H1 (cell line): ENCODE results near the gene CLCF1. TPM values are rescaled to one million over a fixed set of nuclear protein-coding genes. Genes with fewer than 3 reads are reported as not detected.

Source experiments
- CTCF ChIA-PET: fragments of 300-600 bp; sonication (Branson Sonifier 250); formaldehyde crosslinking; loops from one replicate; lab custom pipeline; 2021; ENCODE audit not compliant: partially characterized antibody; lab: Charles Lee
- POLR2A ChIA-PET: fragments of 300-600 bp; sonication (Branson Sonifier 250); formaldehyde crosslinking; loops from one replicate; lab custom pipeline; 2021; ENCODE audit warnings: inconsistent platforms; ENCODE audit not compliant: partially characterized antibody; lab: Charles Lee
- DNase-seq, 2 experiments: peaks; one replicate each; pipeline versions ENCODE4 v3.0.0 to v3.0.0-alpha.2; 2010 to 2022; ENCODE audit warnings: low spot score in 2 of 2, low read depth in 1 of 2, mixed read lengths in 1 of 2
- FAIRE-seq: peaks from 2 replicates; lab custom pipeline; 2011; peaks lifted over from hg19 to GRCh38; lab: Jason Lieb, UNC
- H2AFZ ChIP-seq: 2 replicates; pipeline ENCODE4 v1.8.1; 2012; ENCODE audit warnings: low read length, inconsistent platforms
- H2AK5ac ChIP-seq: 2 replicates; pipeline ENCODE4 v1.6.1; 2013; ENCODE audit warnings: low read depth, low read length
- H2BK120ac ChIP-seq: replicated peaks from 2 replicates; pipeline ENCODE3; 2013; ENCODE audit warnings: low read depth, low read length, inconsistent platforms
- H2BK12ac ChIP-seq: 2 replicates; pipeline ENCODE4 v1.6.1; 2013; ENCODE audit warnings: low read depth, low read length
- H2BK15ac ChIP-seq: 2 replicates; pipeline ENCODE4 v1.6.1; 2013; ENCODE audit warnings: low read length
- H2BK20ac ChIP-seq: 2 replicates; pipeline ENCODE4 v1.6.1; 2013; ENCODE audit warnings: low read length
- H2BK5ac ChIP-seq: 2 replicates; pipeline ENCODE4 v1.6.1; 2013; ENCODE audit warnings: low read depth, low read length
- H3K14ac ChIP-seq: 2 replicates; pipeline ENCODE4 v1.6.1; 2013; ENCODE audit warnings: inconsistent platforms; ENCODE audit not compliant: insufficient read length
- H3K18ac ChIP-seq: 2 replicates; pipeline ENCODE4 v1.6.1; 2013; ENCODE audit warnings: low read length; ENCODE audit errors: extremely low read depth
- H3K23ac ChIP-seq: 2 replicates; pipeline ENCODE4 v1.6.1; 2013; ENCODE audit warnings: inconsistent platforms; ENCODE audit not compliant: insufficient read length
- H3K23me2 ChIP-seq: 2 replicates; pipeline ENCODE4 v1.6.1; 2013; ENCODE audit warnings: low read depth, low read length
- H3K27ac ChIP-seq: 2 replicates; pipeline ENCODE4 v1.6.1; 2011; ENCODE audit warnings: low read depth, low read length, inconsistent platforms
- H3K27me3 ChIP-seq, 4 experiments: replicated peaks in 1 of 4; 1 replicate in 1 of 4; 2 replicates in 3 of 4; pipeline versions ENCODE4 v1.6.1 to v1.8.1; 2011 to 2013; ENCODE audit warnings: low read length in 3 of 4, mild to moderate bottlenecking in 3 of 4, inconsistent platforms in 2 of 4, mixed read lengths in 2 of 4, moderate library complexity in 1 of 4; ENCODE audit not compliant: control insufficient read depth in 3 of 4, insufficient read depth in 3 of 4; ENCODE audit errors: extremely low read depth in 1 of 4
- H3K36me3 ChIP-seq, 4 experiments: 2 replicates each; pipeline versions ENCODE4 v1.6.1 to v1.8.1; 2011 to 2013; ENCODE audit warnings: mild to moderate bottlenecking in 4 of 4, low read length in 3 of 4, moderate library complexity in 2 of 4, control low read depth in 1 of 4, inconsistent platforms in 1 of 4; ENCODE audit not compliant: insufficient read depth in 4 of 4, control insufficient read depth in 2 of 4
- H3K4ac ChIP-seq: replicated peaks from 2 replicates; pipeline ENCODE3; 2013; ENCODE audit warnings: low read length, low read depth, mixed read lengths, inconsistent platforms; ENCODE audit not compliant: insufficient read length
- H3K4me1 ChIP-seq, 4 experiments: replicated peaks in 1 of 4; 1 replicate in 1 of 4; 2 replicates in 3 of 4; pipeline versions ENCODE4 v1.6.1 to v1.8.1; 2011 to 2013; ENCODE audit warnings: low read length in 3 of 4, inconsistent platforms in 2 of 4, mixed read lengths in 1 of 4; ENCODE audit not compliant: insufficient read depth in 4 of 4, control insufficient read depth in 3 of 4
- H3K4me2 ChIP-seq, 2 experiments: 2 replicates each; pipeline versions ENCODE4 v1.6.1 to v1.8.1; 2011 to 2013; ENCODE audit warnings: low read depth in 2 of 2, low read length in 2 of 2, control low read depth in 1 of 2, inconsistent platforms in 1 of 2, mild to moderate bottlenecking in 1 of 2; ENCODE audit not compliant: insufficient read depth in 1 of 2
- H3K4me3 ChIP-seq, 4 experiments: fragments of 200-600, 300-600 bp in 1 of 4; sonication (generic), shearing (Covaris generic), sonication (Bioruptor Twin) in 1 of 4; 2 replicates each; pipeline versions ENCODE4 v1.5.1 to v1.8.1; 2011 to 2016; ENCODE audit warnings: low read length in 4 of 4, low read depth in 3 of 4, control low read depth in 2 of 4, inconsistent platforms in 2 of 4, mild to moderate bottlenecking in 2 of 4, mixed read lengths in 1 of 4, moderate library complexity in 1 of 4; ENCODE audit not compliant: insufficient read depth in 2 of 4; ENCODE audit errors: extremely low read depth in 1 of 4
- H3K56ac ChIP-seq: replicated peaks from 2 replicates; pipeline ENCODE3; 2013; ENCODE audit warnings: low read depth, mild to moderate bottlenecking, mixed read lengths, low read length, inconsistent platforms; ENCODE audit not compliant: insufficient read length
- H3K79me1 ChIP-seq: 2 replicates; pipeline ENCODE4 v1.6.1; 2013; ENCODE audit warnings: low read depth, low read length, control low read depth
- H3K79me2 ChIP-seq, 2 experiments: 2 replicates each; pipeline versions ENCODE4 v1.6.1 to v1.8.1; 2012 to 2013; ENCODE audit warnings: low read length in 2 of 2, mild to moderate bottlenecking in 2 of 2, inconsistent platforms in 1 of 2; ENCODE audit not compliant: insufficient read depth in 2 of 2, control insufficient read depth in 1 of 2
- H3K9ac ChIP-seq, 4 experiments: replicated peaks in 1 of 4; 1 replicate in 1 of 4; 2 replicates in 3 of 4; pipeline versions ENCODE4 v1.6.1 to v1.8.1; 2011 to 2013; ENCODE audit warnings: low read depth in 3 of 4, low read length in 3 of 4, control low read depth in 2 of 4, mild to moderate bottlenecking in 2 of 4, moderate library complexity in 2 of 4, inconsistent platforms in 1 of 4; ENCODE audit errors: extremely low read depth in 1 of 4
- H3K9me3 ChIP-seq, 2 experiments: 2 replicates each; pipeline versions ENCODE4 v1.6.1 to v1.8.1; 2012 to 2013; ENCODE audit warnings: mild to moderate bottlenecking in 2 of 2, moderate library complexity in 2 of 2, control low read depth in 1 of 2, inconsistent platforms in 1 of 2, low read depth in 1 of 2, low read length in 1 of 2, mixed read lengths in 1 of 2; ENCODE audit not compliant: insufficient read depth in 2 of 2
- H4K20me1 ChIP-seq, 2 experiments: replicated peaks in 1 of 2; 2 replicates each; pipeline versions ENCODE3 to v1.8.1; 2011 to 2013; ENCODE audit warnings: inconsistent platforms in 2 of 2, low read length in 2 of 2, mild to moderate bottlenecking in 1 of 2; ENCODE audit not compliant: insufficient read depth in 2 of 2, control insufficient read depth in 1 of 2
- H4K5ac ChIP-seq: 2 replicates; pipeline ENCODE4 v1.6.1; 2013; ENCODE audit warnings: low read length, low read depth, mixed read lengths, inconsistent platforms; ENCODE audit not compliant: insufficient read length
- H4K8ac ChIP-seq: 2 replicates; pipeline ENCODE4 v1.8.0; 2013; ENCODE audit warnings: mild to moderate bottlenecking, moderate library complexity, low read length, inconsistent platforms; ENCODE audit not compliant: insufficient read depth; ENCODE audit errors: extremely low read depth
- H4K91ac ChIP-seq: replicated peaks from 2 replicates; pipeline ENCODE3; 2013; ENCODE audit warnings: low read length, mixed read lengths, inconsistent platforms; ENCODE audit not compliant: insufficient read length
- ATF2 ChIP-seq: IDR thresholded peaks from 2 replicates; pipeline ENCODE4 v1.6.1; 2012; ENCODE audit warnings: low read length, inconsistent platforms
- GABPA ChIP-seq: IDR thresholded peaks from 2 replicates; pipeline ENCODE4 v1.6.1; 2011; ENCODE audit warnings: mild to moderate bottlenecking, low read length, moderate library complexity, borderline replicate concordance; ENCODE audit not compliant: insufficient read depth
- RAD21 ChIP-seq, 2 experiments: IDR thresholded peaks in 1 of 2; conservative IDR thresholded peaks in 1 of 2; 2 replicates each; pipeline ENCODE4 v1.6.1; 2011; ENCODE audit warnings: low read depth in 2 of 2, low read length in 2 of 2, improper control_type of control experiment in 1 of 2, inconsistent platforms in 1 of 2, mild to moderate bottlenecking in 1 of 2, moderate library complexity in 1 of 2
- SIRT6 ChIP-seq: IDR thresholded peaks from one replicate; pipeline ENCODE4 v1.7.1; 2012; ENCODE audit warnings: low read length, inconsistent platforms
- SRF ChIP-seq: IDR thresholded peaks from 2 replicates; pipeline ENCODE4 v1.6.1; 2011; ENCODE audit warnings: mild to moderate bottlenecking, low read depth, low read length, moderate library complexity
- WGBS, 2 experiments: shearing (Covaris generic) in 1 of 2; methylation state at CpG; one replicate each; pipeline versions ENCODE4 v1.1.6 to v1.1.7; 2013 to 2015; ENCODE audit warnings: low lambda C conversion rate in 2 of 2, mixed read lengths in 2 of 2, inconsistent platforms in 1 of 2, low coverage in 1 of 2, missing lambda C conversion rate in 1 of 2; ENCODE audit not compliant: insufficient replicate concordance in 2 of 2, insufficient coverage in 1 of 2, insufficient read length in 1 of 2; ENCODE audit errors: extremely low coverage in 1 of 2, missing lambda C conversion rate in 1 of 2; 5-methylcytosine and 5-hydroxymethylcytosine counted together
- polyA plus RNA-seq, 7 experiments: library from polyadenylated mRNA; depleted of rRNA in 3 of 7; stranded (reverse) in 5 of 7; unstranded in 2 of 7; fragments of >200 nt in 5 of 7; fragments of 200-250 nt in 2 of 7; gene quantifications; 1 replicate in 5 of 7; 2 replicates in 1 of 7; 4 replicates in 1 of 7; pipeline versions ENCODE4 v1.2.1 to v1.2.3, GENCODE V29; 2011 to 2013; ENCODE audit warnings: missing spikeins in 2 of 7, mixed read lengths in 2 of 7
- total RNA-seq: library from RNA; stranded (reverse); fragmentation: NEBNext Ultra II Directional; extraction: Animal tissue kit (Norgen Biotek cat#: 25700); gene quantifications from 2 replicates; pipeline ENCODE4 v1.2.1, GENCODE V29; 2021

Gene CLCF1
- total and polyA plus RNA-seq, 2 of the 8 experiments (the other 6 are each of a cell fraction or from before 2014, with no cell fraction given), result 0.32 to 1.2 TPM

- WGBS, 2 experiments, result 81 to 100% methylated on average over 2 to 13 of the region's 13 CpGs
- Histone ChIP-seq H3K27ac (no peak overlapping the region), H3K9ac (no peak overlapping the region), H3K14ac (no peak overlapping the region), H3K4ac (no peak overlapping the region), H3K4me3 (no peak overlapping the region), H2BK20ac (no peak overlapping the region; the same call in 1 of the 2 replicates), H4K8ac (no peak overlapping the region), H3K27me3 (peaks cover 5 to 27% (median 21%) of the 10 kb centered on the region in 4 experiments), H3K23me2 (no peaks in the 10 kb centered on the region), H2BK5ac (no peak overlapping the region), H2AK5ac (no peak overlapping the region), H3K4me2 (no peak overlapping the region), H3K23ac (no peak overlapping the region), H3K79me1 (no peaks in the 10 kb centered on the region), H2BK12ac (no peak overlapping the region), H2BK120ac (no peak overlapping the region), H2AFZ (no peak overlapping the region), H3K36me3 (no peaks in the 10 kb centered on the region), H3K4me1 (peaks cover 0 to 15% (median 7%) of the 10 kb centered on the region in 4 experiments; a peak in 5 of 7 replicates), H4K5ac (no peak overlapping the region), H4K91ac (no peak overlapping the region), H3K79me2 (no peaks in the 10 kb centered on the region), H2BK15ac (0 out of 2 replicates have a peak overlapping the region, but pooled peaks have one; percentile 16), H4K20me1 (peaks cover 2% of the 10 kb centered on the region in 2 experiments), H3K9me3 (no peaks in the 10 kb centered on the region), H3K56ac (no peak overlapping the region), H3K18ac (no peak overlapping the region)
- ChIA-PET CTCF (interaction anchor here (0.6 to 34.8 kb wide), 40 partner anchors 10 to 319 kb away, joined by 3 to 1305 read pairs (median 4); partner anchors contain the start of genes CABP4, CLCF1, POLD4 and PPP1CA), POLR2A (interaction anchor here (0.6 to 3.1 kb wide), 9 partner anchors 8 to 35 kb away, joined by 3 to 6 read pairs (median 3); partner anchors contain the start of genes CLCF1, POLD4 and RAD9A)
- no peak for DNase-seq
- FAIRE-seq, result no peak
- TF ChIP-seq SIRT6 (no peak), RAD21 (IDR thresholded peaks at IDR 0.05 in 1 of 2, conservative IDR thresholded peaks at IDR 0.05 in 1 of 2; ENCODE audit: low read depth in 2 of 2, low read length in 2 of 2) (no peak), ATF2 (no peak), GABPA (no peak), SRF (no peak)
Observed at GRCh38 chr11:67381244-67381972, 8.0 kb upstream of the CLCF1 start.
